HEK293 (cell line): Measurements from ENCODE around the gene APOBR.
A peak's percentile ranks its signal among the peaks of the same experiment; 100 is the strongest.
"Not testable (repeated sequence)": the region's sequence is repeated elsewhere in the genome, so short reads cannot be mapped to it uniquely, and the experiment has no call there.

Experiments used
- CTCF ChIA-PET: fragments of 350-600 bp; formaldehyde crosslinking; extraction: SDS; loops from one replicate; lab custom pipeline; 2021; ENCODE audit warnings: antibody characterized with exemption; lab: Yijun Ruan, JAX
- POLR2A ChIA-PET: fragments of 300-600 bp; formaldehyde crosslinking; extraction: SDS; loops from one replicate; lab custom pipeline; 2020; ENCODE audit warnings: antibody characterized with exemption, inconsistent platforms; lab: Yijun Ruan, JAX
- H3K27ac ChIP-seq: fragments of 200-500 bp; sonication (Bioruptor generic); 2 replicates; pipeline ENCODE4 v1.5.1; 2014; ENCODE audit warnings: low read depth, low read length, control low read depth, inconsistent platforms; ENCODE audit errors: extremely low read depth
- H3K36me3 ChIP-seq, 2 experiments: fragments of 200-500 bp in 1 of 2; sonication (Bioruptor generic) in 1 of 2; 1 replicate in 1 of 2; 2 replicates in 1 of 2; pipeline ENCODE4 v1.5.1; 2014 to 2017; ENCODE audit warnings: inconsistent platforms in 2 of 2, low read length in 2 of 2; ENCODE audit not compliant: control insufficient read depth in 2 of 2, insufficient read depth in 1 of 2
- H3K4me1 ChIP-seq: fragments of 200-500 bp; sonication (Bioruptor generic); 2 replicates; pipeline ENCODE4 v1.5.1; 2014; ENCODE audit warnings: mild to moderate bottlenecking, low read length, inconsistent platforms; ENCODE audit not compliant: control insufficient read depth, insufficient read depth
- H3K4me3 ChIP-seq: 2 replicates; pipeline ENCODE4 v1.5.1; 2011; ENCODE audit warnings: low read depth, mild to moderate bottlenecking, control low read depth, low read length, moderate library complexity
- H3K9me3 ChIP-seq: fragments of 200-500 bp; sonication (Bioruptor generic); 2 replicates; pipeline ENCODE4 v1.5.1; 2014; ENCODE audit warnings: low read depth, low read length, inconsistent platforms; ENCODE audit not compliant: control insufficient read depth, insufficient read depth
- OSR2 ChIP-seq: fragments of 450-650 bp; formaldehyde crosslinking; IDR thresholded peaks from 2 replicates; pipeline ENCODE4 v1.5.1; 2016; ENCODE audit warnings: missing biosample characterization, missing genetic modification characterization
- PRDM1 ChIP-seq: fragments of 450-650 bp; formaldehyde crosslinking; IDR thresholded peaks from 2 replicates; pipeline ENCODE4; 2016; ENCODE audit warnings: missing biosample characterization, missing genetic modification characterization
- SP7 ChIP-seq: fragments of 450-650 bp; formaldehyde crosslinking; IDR thresholded peaks from 2 replicates; pipeline ENCODE4 v1.5.1; 2016; ENCODE audit warnings: missing biosample characterization, missing genetic modification characterization
- ZBTB21 ChIP-seq: fragments of 450-650 bp; formaldehyde crosslinking; IDR thresholded peaks from 2 replicates; pipeline ENCODE4 v1.5.1; 2017; ENCODE audit warnings: missing biosample characterization, missing genetic modification characterization
- ZBTB8A ChIP-seq: fragments of 450-650 bp; formaldehyde crosslinking; IDR thresholded peaks from 2 replicates; pipeline ENCODE4 v1.5.1; 2016; ENCODE audit warnings: missing biosample characterization, missing genetic modification characterization
- ZEB2 ChIP-seq: fragments of 450-650 bp; formaldehyde crosslinking; IDR thresholded peaks from 2 replicates; pipeline ENCODE4 v1.5.1; 2016; ENCODE audit warnings: missing biosample characterization, missing genetic modification characterization
- ZNF292 ChIP-seq: fragments of 450-650 bp; formaldehyde crosslinking; IDR thresholded peaks from 2 replicates; pipeline ENCODE4 v1.5.1; 2016; ENCODE audit warnings: low read depth, missing biosample characterization, missing genetic modification characterization, borderline replicate concordance
- ZNF621 ChIP-seq: fragments of 450-650 bp; formaldehyde crosslinking; IDR thresholded peaks from 2 replicates; pipeline ENCODE4 v1.5.1; 2017; ENCODE audit warnings: missing biosample characterization, missing genetic modification characterization
- ZNF660 ChIP-seq: fragments of 450-650 bp; IDR thresholded peaks from 2 replicates; pipeline ENCODE4 v1.5.1; 2018; ENCODE audit warnings: missing biosample characterization, mild to moderate bottlenecking, missing genetic modification characterization
- ZNF777 ChIP-seq: fragments of 450-650 bp; formaldehyde crosslinking; IDR thresholded peaks from 2 replicates; pipeline ENCODE4 v1.5.1; 2017; ENCODE audit warnings: missing biosample characterization, missing genetic modification characterization, borderline replicate concordance
- ZSCAN23 ChIP-seq: fragments of 450-650 bp; formaldehyde crosslinking; IDR thresholded peaks from 2 replicates; pipeline ENCODE4 v1.5.1; 2016; ENCODE audit warnings: missing biosample characterization, missing genetic modification characterization
- TF ChIP-seq, protein P1 (sequence below): fragments of 450-650 bp; formaldehyde crosslinking; IDR thresholded peaks from 2 replicates; pipeline ENCODE4 v1.5.1; 2016; ENCODE audit warnings: missing biosample characterization, missing genetic modification characterization
- TF ChIP-seq, protein P2 (sequence below): fragments of 450-650 bp; formaldehyde crosslinking; IDR thresholded peaks from 2 replicates; pipeline ENCODE4 v1.5.1; 2016; ENCODE audit warnings: missing biosample characterization, missing genetic modification characterization
- TF ChIP-seq, protein P3 (sequence below): fragments of 450-650 bp; formaldehyde crosslinking; IDR thresholded peaks from 2 replicates; pipeline ENCODE4 v1.5.1; 2017; ENCODE audit warnings: missing biosample characterization, missing genetic modification characterization
- TF ChIP-seq, protein P4 (sequence below): fragments of 450-650 bp; formaldehyde crosslinking; IDR thresholded peaks from 2 replicates; pipeline ENCODE4 v1.5.1; 2017; ENCODE audit warnings: missing biosample characterization, missing genetic modification characterization
- TF ChIP-seq, protein P5 (sequence below): fragments of 450-650 bp; formaldehyde crosslinking; IDR thresholded peaks from 2 replicates; pipeline ENCODE4 v1.5.1; 2016; ENCODE audit warnings: missing biosample characterization, missing genetic modification characterization
- TF ChIP-seq, protein P6 (sequence below): fragments of 450-650 bp; formaldehyde crosslinking; IDR thresholded peaks from 2 replicates; pipeline ENCODE4 v1.5.1; 2016; ENCODE audit warnings: missing biosample characterization, missing genetic modification characterization

APOBR gene

DNA sequence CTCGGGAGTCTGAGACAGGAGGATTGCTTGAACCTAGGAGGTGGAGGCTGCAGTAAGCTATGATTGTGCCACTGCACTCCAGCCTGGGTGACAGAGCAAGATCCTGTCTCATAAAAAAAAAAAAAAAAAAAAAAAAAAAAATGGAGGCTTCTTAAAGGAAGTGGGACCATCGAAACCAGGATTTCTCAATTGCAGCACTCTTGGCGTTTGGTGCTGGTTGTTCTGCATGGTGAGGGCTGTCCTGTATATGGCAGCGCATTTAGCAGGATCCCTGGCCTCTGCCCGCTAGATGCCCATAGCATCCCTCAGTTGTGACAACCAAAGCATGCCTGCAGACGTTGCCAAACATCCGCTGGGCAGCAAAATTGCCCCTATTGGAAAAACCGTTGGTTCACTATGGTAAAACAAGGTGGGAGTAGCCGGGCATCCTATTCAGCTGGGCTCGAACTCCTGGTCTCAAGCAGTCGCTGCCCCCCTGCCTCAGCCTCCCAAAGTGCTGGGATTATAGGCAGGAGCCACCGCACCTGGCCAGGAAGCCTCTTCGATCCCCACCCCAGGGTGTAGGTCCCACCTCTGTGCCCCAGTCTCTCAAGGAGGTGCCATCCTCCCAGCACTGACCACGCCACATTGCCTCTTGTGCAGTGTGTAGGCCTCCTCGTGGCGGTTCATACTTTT lies 15.8 kb upstream of the APOBR start:
- CTCF ChIA-PET: no interaction called here
- Histone ChIP-seq H3K9me3 (no peaks in the 10 kb centered on the region), H3K4me3 (no peak overlapping the region), H3K36me3 (peaks cover 0 to 48% of the 10 kb centered on the region in 2 experiments; a peak in 2 of 3 replicates), H3K4me1 (no peaks in the 10 kb centered on the region), H3K27ac (no peak overlapping the region)
- TF ChIP-seq ZNF621 (tag by site-specific recombination): no peak
- TF ChIP-seq, protein P1, sequence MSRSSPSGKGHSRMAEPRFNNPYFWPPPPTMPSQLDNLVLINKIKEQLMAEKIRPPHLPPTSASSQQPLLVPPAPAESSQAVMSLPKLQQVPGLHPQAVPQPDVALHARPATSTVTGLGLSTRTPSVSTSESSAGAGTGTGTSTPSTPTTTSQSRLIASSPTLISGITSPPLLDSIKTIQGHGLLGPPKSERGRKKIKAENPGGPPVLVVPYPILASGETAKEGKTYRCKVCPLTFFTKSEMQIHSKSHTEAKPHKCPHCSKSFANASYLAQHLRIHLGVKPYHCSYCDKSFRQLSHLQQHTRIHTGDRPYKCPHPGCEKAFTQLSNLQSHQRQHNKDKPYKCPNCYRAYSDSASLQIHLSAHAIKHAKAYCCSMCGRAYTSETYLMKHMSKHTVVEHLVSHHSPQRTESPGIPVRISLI (tag by site-specific recombination): peak; percentile 20; the same call in 1 of the 2 replicates
- POLR2A ChIA-PET: interaction anchor here (1.2 kb wide), 1 partner anchor 18 kb away, joined by 3 read pairs; no protein-coding TSS in a partner anchor

DNA sequence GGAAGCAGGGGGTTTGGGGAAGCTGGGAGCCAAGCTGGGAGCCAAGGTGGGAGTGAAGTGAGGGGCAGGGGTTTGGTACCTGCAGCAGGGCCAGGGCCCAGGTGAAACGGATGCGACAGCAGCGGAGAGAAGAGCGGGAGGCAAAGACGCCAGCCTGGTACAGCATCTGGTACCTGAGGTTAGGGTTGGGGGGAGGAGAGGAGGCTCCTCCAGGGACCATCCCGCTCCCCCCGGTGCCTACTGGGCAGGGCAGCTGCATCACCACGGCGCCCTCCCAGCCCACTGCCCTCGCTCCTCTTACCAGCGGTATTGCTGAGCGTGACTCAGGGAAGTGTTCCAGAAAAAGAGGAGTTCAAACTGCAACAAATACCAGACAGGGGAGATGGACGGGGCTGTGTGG lies 12.4 kb upstream of the APOBR start:
- Histone ChIP-seq H3K4me3 (no peak overlapping the region), H3K4me1 (no peaks in the 10 kb centered on the region), H3K9me3 (no peaks in the 10 kb centered on the region), H3K27ac (no peak overlapping the region), H3K36me3 (peaks cover 0 to 52% of the 10 kb centered on the region in 2 experiments; a peak in 2 of 3 replicates)
- ChIA-PET POLR2A (no interaction called here), CTCF (interaction anchor here (0.7 kb wide), 2 partner anchors 264 to 287 kb away, joined by 3 read pairs; no protein-coding TSS in a partner anchor)
- TF ChIP-seq, protein P2, sequence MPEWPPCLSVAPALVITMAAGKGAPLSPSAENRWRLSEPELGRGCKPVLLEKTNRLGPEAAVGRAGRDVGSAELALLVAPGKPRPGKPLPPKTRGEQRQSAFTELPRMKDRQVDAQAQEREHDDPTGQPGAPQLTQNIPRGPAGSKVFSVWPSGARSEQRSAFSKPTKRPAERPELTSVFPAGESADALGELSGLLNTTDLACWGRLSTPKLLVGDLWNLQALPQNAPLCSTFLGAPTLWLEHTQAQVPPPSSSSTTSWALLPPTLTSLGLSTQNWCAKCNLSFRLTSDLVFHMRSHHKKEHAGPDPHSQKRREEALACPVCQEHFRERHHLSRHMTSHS (tag by site-specific recombination): no peak
- TF ChIP-seq, protein P3, sequence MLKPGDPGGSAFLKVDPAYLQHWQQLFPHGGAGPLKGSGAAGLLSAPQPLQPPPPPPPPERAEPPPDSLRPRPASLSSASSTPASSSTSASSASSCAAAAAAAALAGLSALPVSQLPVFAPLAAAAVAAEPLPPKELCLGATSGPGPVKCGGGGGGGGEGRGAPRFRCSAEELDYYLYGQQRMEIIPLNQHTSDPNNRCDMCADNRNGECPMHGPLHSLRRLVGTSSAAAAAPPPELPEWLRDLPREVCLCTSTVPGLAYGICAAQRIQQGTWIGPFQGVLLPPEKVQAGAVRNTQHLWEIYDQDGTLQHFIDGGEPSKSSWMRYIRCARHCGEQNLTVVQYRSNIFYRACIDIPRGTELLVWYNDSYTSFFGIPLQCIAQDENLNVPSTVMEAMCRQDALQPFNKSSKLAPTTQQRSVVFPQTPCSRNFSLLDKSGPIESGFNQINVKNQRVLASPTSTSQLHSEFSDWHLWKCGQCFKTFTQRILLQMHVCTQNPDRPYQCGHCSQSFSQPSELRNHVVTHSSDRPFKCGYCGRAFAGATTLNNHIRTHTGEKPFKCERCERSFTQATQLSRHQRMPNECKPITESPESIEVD (tag by site-specific recombination): no peak
- TF ChIP-seq, protein P4, sequence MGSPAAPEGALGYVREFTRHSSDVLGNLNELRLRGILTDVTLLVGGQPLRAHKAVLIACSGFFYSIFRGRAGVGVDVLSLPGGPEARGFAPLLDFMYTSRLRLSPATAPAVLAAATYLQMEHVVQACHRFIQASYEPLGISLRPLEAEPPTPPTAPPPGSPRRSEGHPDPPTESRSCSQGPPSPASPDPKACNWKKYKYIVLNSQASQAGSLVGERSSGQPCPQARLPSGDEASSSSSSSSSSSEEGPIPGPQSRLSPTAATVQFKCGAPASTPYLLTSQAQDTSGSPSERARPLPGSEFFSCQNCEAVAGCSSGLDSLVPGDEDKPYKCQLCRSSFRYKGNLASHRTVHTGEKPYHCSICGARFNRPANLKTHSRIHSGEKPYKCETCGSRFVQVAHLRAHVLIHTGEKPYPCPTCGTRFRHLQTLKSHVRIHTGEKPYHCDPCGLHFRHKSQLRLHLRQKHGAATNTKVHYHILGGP (tag by site-specific recombination): no peak
- TF ChIP-seq, protein P5, sequence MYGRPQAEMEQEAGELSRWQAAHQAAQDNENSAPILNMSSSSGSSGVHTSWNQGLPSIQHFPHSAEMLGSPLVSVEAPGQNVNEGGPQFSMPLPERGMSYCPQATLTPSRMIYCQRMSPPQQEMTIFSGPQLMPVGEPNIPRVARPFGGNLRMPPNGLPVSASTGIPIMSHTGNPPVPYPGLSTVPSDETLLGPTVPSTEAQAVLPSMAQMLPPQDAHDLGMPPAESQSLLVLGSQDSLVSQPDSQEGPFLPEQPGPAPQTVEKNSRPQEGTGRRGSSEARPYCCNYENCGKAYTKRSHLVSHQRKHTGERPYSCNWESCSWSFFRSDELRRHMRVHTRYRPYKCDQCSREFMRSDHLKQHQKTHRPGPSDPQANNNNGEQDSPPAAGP (tag by site-specific recombination): no peak
- TF ChIP-seq ZNF777 (no peak), PRDM1 (tag by site-specific recombination) (no peak), OSR2 (tag by site-specific recombination) (no peak), SP7 (tag by site-specific recombination) (no peak), ZNF292 (tag by site-specific recombination) (no peak), ZNF660 (tag by site-specific recombination) (no peak), ZEB2 (no peak), ZSCAN23 (tag by site-specific recombination) (no peak), ZBTB8A (no peak), ZBTB21 (tag by site-specific recombination) (no peak)
- TF ChIP-seq, protein P6, sequence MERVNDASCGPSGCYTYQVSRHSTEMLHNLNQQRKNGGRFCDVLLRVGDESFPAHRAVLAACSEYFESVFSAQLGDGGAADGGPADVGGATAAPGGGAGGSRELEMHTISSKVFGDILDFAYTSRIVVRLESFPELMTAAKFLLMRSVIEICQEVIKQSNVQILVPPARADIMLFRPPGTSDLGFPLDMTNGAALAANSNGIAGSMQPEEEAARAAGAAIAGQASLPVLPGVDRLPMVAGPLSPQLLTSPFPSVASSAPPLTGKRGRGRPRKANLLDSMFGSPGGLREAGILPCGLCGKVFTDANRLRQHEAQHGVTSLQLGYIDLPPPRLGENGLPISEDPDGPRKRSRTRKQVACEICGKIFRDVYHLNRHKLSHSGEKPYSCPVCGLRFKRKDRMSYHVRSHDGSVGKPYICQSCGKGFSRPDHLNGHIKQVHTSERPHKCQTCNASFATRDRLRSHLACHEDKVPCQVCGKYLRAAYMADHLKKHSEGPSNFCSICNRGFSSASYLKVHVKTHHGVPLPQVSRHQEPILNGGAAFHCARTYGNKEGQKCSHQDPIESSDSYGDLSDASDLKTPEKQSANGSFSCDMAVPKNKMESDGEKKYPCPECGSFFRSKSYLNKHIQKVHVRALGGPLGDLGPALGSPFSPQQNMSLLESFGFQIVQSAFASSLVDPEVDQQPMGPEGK (tag by site-specific recombination): no peak

DNA sequence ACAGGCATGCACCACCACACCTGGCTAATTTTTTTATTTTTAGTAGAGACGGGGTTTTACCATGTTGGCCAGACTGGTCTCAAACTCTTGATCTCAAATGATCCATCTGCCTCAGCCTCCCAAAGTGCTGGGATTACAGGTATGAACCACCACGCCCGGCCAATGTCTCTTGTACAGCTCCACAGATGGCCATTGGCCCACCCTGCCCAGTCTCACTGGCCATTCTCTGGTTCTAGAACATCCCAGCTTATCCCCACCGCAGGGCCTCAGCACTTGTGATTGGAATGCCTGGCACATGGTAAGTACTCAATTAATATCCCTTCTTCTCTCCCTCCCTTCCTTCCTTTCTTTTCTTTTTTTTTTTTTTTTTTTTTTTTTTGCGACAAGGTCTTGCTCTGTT lies 11.1 kb upstream of the APOBR start:
- H3K36me3 ChIP-seq: peaks cover 0 to 53% of the 10 kb centered on the region in 2 experiments; a peak in 2 of 3 replicates
- CTCF ChIA-PET, H3K4me1 ChIP-seq, H3K9me3 ChIP-seq, H3K27ac ChIP-seq, H3K4me3 ChIP-seq: not testable (repeated sequence)
- POLR2A ChIA-PET: interaction anchor here (0.7 kb wide), 1 partner anchor 58 kb away, joined by 6 read pairs; no protein-coding TSS in a partner anchor
